ENCODE data around the gene AP2M1. TPM values are rescaled to one million over a fixed set of nuclear protein-coding genes. Genes with fewer than 3 reads are reported as not detected.

Gene AP2M1
- 336 TPM for total RNA-seq
- long read RNA-seq, transcript AP2M1-202 (11 exons, 2,091 nt), result major isoform, 37 of 650 reads
- long read RNA-seq, partial matches to known transcripts, result 53 of 650 reads
- long read RNA-seq, other reads (novel, unspliced or antisense), result 556 of 650 reads

DNA sequence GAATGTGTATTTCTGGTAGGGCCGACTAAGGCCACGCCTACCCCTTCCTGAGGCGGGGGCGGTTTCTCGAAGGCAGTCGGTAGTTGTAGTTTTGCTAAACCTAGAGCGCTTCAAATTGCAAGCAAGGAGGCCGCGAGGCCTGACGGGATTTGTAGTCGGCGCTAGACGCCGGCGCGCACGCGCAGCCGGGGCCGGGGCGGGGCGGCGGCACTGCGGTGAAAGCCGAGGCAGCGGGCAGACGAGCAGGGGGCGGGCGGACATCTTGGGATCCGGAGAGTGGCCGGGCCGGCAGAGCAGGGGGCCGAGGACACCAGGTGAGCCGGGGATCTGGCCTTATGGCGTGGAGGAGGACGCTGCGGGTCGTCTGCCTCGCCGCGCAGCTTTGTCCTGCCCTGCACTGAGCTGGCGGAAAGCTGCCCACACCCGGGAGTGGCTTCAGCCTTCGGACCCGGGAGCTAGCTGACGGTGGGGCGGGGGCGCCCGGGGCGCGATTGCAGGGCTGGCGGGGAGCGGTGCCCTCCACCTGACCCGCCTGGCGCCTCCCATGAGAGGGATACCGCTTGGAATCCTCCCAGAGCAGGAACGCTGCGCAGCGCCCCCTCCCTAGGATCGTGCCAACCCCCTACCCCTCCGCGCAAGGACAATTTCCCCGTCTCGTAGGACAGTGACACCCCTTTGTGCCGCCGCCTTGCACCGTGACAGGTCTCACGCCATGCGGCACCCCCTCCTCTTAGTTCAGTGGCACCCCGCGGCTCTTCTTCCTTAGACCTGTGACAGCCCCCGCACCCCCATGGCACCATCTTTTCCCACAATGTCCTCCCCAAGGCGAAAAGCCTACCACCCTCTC lies at the start of gene AP2M1:
AP2M1 (plus strand) TSS at position 210 of the 847 bp plus-strand sequence. CDS start 2,139 bp downstream, outside the sequence.
- peak; percentile 98 for DNase-seq
- Histone ChIP-seq H3K27ac (replicated peaks) (peak within 1 kb of the TSS; percentile 95), H3K36me3 (peaks cover 59% of the 10 kb centered on the region), H3K4me1 (peaks cover 56% of the 10 kb centered on the region), H3K4me3 (peak within 1 kb of the TSS; percentile 92), H3K27me3 (ENCODE audit: low read depth) (no peaks in the 10 kb centered on the region), H3K9me3 (replicated peaks) (no peaks in the 10 kb centered on the region)
- intact Hi-C loops (cut with micrococcal nuclease), result no loop called here
- TF ChIP-seq, protein P1, sequence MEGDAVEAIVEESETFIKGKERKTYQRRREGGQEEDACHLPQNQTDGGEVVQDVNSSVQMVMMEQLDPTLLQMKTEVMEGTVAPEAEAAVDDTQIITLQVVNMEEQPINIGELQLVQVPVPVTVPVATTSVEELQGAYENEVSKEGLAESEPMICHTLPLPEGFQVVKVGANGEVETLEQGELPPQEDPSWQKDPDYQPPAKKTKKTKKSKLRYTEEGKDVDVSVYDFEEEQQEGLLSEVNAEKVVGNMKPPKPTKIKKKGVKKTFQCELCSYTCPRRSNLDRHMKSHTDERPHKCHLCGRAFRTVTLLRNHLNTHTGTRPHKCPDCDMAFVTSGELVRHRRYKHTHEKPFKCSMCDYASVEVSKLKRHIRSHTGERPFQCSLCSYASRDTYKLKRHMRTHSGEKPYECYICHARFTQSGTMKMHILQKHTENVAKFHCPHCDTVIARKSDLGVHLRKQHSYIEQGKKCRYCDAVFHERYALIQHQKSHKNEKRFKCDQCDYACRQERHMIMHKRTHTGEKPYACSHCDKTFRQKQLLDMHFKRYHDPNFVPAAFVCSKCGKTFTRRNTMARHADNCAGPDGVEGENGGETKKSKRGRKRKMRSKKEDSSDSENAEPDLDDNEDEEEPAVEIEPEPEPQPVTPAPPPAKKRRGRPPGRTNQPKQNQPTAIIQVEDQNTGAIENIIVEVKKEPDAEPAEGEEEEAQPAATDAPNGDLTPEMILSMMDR (IDR thresholded peaks at IDR 0.05; ENCODE audit: borderline replicate concordance), result no peak

- no peak for DNase-seq
- Histone ChIP-seq H3K4me1 (no peaks in the 10 kb centered on the region), H3K27ac (replicated peaks) (no peak overlapping the region), H3K4me3 (no peak overlapping the region), H3K36me3 (no peaks in the 10 kb centered on the region), H3K9me3 (replicated peaks) (no peaks in the 10 kb centered on the region), H3K27me3 (ENCODE audit: low read depth) (no peaks in the 10 kb centered on the region)
- intact Hi-C loops (cut with micrococcal nuclease), result no loop called here
- TF ChIP-seq, protein P1 (IDR thresholded peaks at IDR 0.05; ENCODE audit: borderline replicate concordance), result no peak
Measured at GRCh38 chr3:184126006-184126405, 48.6 kb upstream of the AP2M1 start.

DNA sequence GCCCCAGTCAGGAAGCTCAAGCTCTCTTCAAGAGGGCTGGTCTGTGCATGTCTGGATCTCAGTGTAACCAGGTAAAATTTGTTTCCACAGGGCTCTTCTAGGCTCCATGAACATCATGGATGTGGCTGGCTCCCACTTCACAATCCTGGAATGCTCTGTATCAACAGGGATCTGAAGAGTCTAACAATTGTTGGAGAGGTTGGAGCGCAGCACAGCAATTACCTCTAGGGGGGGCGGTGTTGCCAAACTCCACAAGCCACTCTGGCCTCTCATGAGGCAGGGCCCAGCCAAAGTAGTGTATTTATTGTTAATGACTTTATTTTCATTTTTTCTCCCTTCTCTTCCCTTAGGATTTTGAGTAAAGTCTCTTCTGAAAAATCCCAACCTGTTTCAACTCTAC lies 45.6 kb upstream of the AP2M1 start:
- no peaks in the 10 kb centered on the region for H3K9me3 ChIP-seq (replicated peaks)
- H3K36me3 ChIP-seq, result no peaks in the 10 kb centered on the region
- DNase-seq, result no peak
- H3K4me1 ChIP-seq, result peaks cover 4% of the 10 kb centered on the region
- no peak overlapping the region for H3K4me3 ChIP-seq
- H3K27me3 ChIP-seq (ENCODE audit: low read depth), result no peaks in the 10 kb centered on the region
- intact Hi-C loops (cut with micrococcal nuclease), result no loop called here
- H3K27ac ChIP-seq (replicated peaks), result no peak overlapping the region
- TF ChIP-seq, protein P1 (IDR thresholded peaks at IDR 0.05; ENCODE audit: borderline replicate concordance), result peak; percentile 33

- H3K36me3 ChIP-seq, result peaks cover 8% of the 10 kb centered on the region
- intact Hi-C loops (cut with micrococcal nuclease), result no loop called here
Measured at GRCh38 chr3:184132945-184133344, 41.7 kb upstream of the AP2M1 start.

More at GRCh38 chr3:184132945-184133344, 41.7 kb upstream of the AP2M1 start:
- no peak overlapping the region for H3K4me3 ChIP-seq
- no peak overlapping the region for H3K27ac ChIP-seq (replicated peaks)
- DNase-seq, result no peak
- H3K27me3 ChIP-seq (ENCODE audit: low read depth), result no peaks in the 10 kb centered on the region
- H3K4me1 ChIP-seq, result peaks cover 36% of the 10 kb centered on the region
- no peaks in the 10 kb centered on the region for H3K9me3 ChIP-seq (replicated peaks)
- TF ChIP-seq, protein P1 (IDR thresholded peaks at IDR 0.05; ENCODE audit: borderline replicate concordance), result no peak
